ENCODE data around the gene TMBIM4.

Gene TMBIM4

DNA sequence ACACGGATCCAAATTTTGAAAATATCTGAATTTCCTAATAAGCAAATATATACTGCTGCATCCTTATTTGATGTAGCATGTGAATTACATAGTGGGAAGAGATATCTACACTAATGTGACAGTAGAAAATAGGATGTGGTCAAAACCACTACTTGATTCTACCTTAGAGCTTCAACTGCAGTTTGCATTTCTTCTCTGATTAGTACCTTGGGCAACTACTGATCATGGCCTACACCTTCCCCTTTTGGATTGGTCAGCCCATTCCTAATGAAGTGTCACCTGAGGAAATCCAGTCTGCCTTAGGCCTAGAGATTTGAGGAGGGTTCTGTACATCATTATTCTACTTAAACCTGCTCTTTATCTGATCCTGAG lies 49.9 kb downstream of the TMBIM4 start:
- no peak overlapping the region for H3K4me2 ChIP-seq

GRCh38 chr12:66119229-66119869 lies 50.4 kb downstream of the TMBIM4 start:
- no peak overlapping the region for H3K27ac ChIP-seq
- H3K4me1 ChIP-seq (ENCODE audit: low read depth, poor library complexity, severe bottlenecking): peaks cover 23% of the 10 kb centered on the region
- H3K4me3 ChIP-seq (IDR thresholded peaks at IDR 0.05; ENCODE audit: insufficient read depth, low read depth, low read length): no peak overlapping the region
- H3K9ac ChIP-seq: no peak overlapping the region
- H3K27me3 ChIP-seq (ENCODE audit: insufficient read depth, low read depth): no peaks in the 10 kb centered on the region
- peaks cover 7% of the 10 kb centered on the region; the same call in 1 of the 2 replicates for H3K36me3 ChIP-seq (ENCODE audit: insufficient read depth)
- no peaks in the 10 kb centered on the region for H3K79me2 ChIP-seq (ENCODE audit: insufficient read depth, low read depth)
- no peak overlapping the region for H2AFZ ChIP-seq (ENCODE audit: low read depth)
- no peak overlapping the region for H3K4me2 ChIP-seq
- TF ChIP-seq, protein P1, sequence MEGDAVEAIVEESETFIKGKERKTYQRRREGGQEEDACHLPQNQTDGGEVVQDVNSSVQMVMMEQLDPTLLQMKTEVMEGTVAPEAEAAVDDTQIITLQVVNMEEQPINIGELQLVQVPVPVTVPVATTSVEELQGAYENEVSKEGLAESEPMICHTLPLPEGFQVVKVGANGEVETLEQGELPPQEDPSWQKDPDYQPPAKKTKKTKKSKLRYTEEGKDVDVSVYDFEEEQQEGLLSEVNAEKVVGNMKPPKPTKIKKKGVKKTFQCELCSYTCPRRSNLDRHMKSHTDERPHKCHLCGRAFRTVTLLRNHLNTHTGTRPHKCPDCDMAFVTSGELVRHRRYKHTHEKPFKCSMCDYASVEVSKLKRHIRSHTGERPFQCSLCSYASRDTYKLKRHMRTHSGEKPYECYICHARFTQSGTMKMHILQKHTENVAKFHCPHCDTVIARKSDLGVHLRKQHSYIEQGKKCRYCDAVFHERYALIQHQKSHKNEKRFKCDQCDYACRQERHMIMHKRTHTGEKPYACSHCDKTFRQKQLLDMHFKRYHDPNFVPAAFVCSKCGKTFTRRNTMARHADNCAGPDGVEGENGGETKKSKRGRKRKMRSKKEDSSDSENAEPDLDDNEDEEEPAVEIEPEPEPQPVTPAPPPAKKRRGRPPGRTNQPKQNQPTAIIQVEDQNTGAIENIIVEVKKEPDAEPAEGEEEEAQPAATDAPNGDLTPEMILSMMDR (conservative IDR thresholded peaks at IDR 0.05; ENCODE audit: low read depth, low read length): no peak
- no peaks in the 10 kb centered on the region; the same call in 1 of the 2 replicates for H4K20me1 ChIP-seq (ENCODE audit: insufficient read depth)

More for the DNA sequence above, 49.9 kb downstream of the TMBIM4 start:
- H3K4me1 ChIP-seq (ENCODE audit: low read depth, poor library complexity, severe bottlenecking): peaks cover 23% of the 10 kb centered on the region
- no peaks in the 10 kb centered on the region; the same call in 1 of the 2 replicates for H4K20me1 ChIP-seq (ENCODE audit: insufficient read depth)
- peaks cover 3% of the 10 kb centered on the region; the same call in 1 of the 2 replicates for H3K79me2 ChIP-seq (ENCODE audit: insufficient read depth, low read depth)
- no peak overlapping the region for H3K4me3 ChIP-seq (IDR thresholded peaks at IDR 0.05; ENCODE audit: insufficient read depth, low read depth, low read length)
- TF ChIP-seq, protein P1 (conservative IDR thresholded peaks at IDR 0.05; ENCODE audit: low read depth, low read length): no peak
- H3K9ac ChIP-seq: no peak overlapping the region
- peaks cover 12% of the 10 kb centered on the region; the same call in 1 of the 2 replicates for H3K36me3 ChIP-seq (ENCODE audit: insufficient read depth)
- H3K27ac ChIP-seq: no peak overlapping the region
- H2AFZ ChIP-seq (ENCODE audit: low read depth): no peak overlapping the region
- H3K27me3 ChIP-seq (ENCODE audit: insufficient read depth, low read depth): no peaks in the 10 kb centered on the region

DNA sequence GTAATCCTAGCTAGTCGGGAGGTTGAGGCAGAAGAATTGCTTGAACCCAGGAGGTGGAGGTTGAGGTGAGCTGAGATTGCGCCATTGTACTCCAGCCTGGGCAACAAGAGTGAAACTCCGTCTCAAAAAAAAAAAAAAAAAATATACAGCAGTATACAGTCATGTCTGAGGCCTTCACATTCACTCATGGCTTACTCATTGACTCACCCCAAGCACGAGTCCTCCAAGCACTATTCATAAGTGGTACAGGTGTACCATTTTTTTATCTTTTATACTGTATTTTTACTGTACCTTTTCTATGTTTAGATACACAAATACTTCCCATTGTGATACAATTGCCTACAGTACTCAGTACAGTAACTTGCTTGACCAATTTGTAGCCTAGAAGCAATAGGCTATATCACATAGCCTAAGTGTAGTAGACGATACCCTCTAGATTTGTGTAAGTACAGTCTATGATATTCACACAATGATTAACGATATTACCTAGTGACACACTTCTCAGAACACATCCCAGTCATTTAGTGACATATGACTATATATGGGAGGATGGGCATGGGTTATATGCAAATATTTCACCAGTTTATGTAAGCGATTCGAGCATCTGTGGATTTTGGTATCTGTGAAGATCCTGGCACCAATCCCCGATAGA lies 51.4 kb downstream of the TMBIM4 start:
- Histone ChIP-seq H3K27ac (no peak overlapping the region), H4K20me1 (ENCODE audit: insufficient read depth) (no peaks in the 10 kb centered on the region), H3K27me3 (ENCODE audit: insufficient read depth, low read depth) (no peaks in the 10 kb centered on the region), H3K9ac (no peak overlapping the region), H2AFZ (ENCODE audit: low read depth) (no peak overlapping the region), H3K4me1 (ENCODE audit: low read depth, poor library complexity, severe bottlenecking) (peaks cover 23% of the 10 kb centered on the region), H3K36me3 (ENCODE audit: insufficient read depth) (0 out of 2 replicates have a peak, but pooled peaks cover 6% of the 10 kb centered on the region), H3K4me3 (IDR thresholded peaks at IDR 0.05; ENCODE audit: insufficient read depth, low read depth, low read length) (no peak overlapping the region), H3K79me2 (ENCODE audit: insufficient read depth, low read depth) (no peaks in the 10 kb centered on the region), H3K4me2 (no peak overlapping the region)
- TF ChIP-seq, protein P1 (conservative IDR thresholded peaks at IDR 0.05; ENCODE audit: low read depth, low read length): no peak

DNA sequence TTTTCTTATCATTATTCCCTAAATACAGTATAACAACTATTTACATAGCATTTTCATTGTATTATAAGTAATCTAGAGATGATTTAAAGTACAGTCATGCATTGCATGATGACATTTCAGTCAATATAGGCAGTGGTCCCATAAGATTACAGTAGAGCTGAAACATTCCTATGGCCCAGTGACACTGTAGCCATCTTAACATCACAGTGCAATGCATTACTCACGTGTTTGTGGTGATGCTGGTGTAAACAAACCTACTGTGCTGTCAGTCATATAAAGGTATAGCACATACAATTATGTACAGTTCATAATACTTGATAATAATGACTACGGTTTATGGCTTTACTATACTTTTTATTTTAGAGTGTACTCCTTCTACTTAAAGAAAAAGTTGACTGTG lies 52.6 kb downstream of the TMBIM4 start:
- H3K36me3 ChIP-seq (ENCODE audit: insufficient read depth): 0 out of 2 replicates have a peak, but pooled peaks cover 3% of the 10 kb centered on the region
- peaks cover 20% of the 10 kb centered on the region for H3K4me1 ChIP-seq (ENCODE audit: low read depth, poor library complexity, severe bottlenecking)
- H3K79me2 ChIP-seq (ENCODE audit: insufficient read depth, low read depth): no peaks in the 10 kb centered on the region
- no peaks in the 10 kb centered on the region for H4K20me1 ChIP-seq (ENCODE audit: insufficient read depth)
- TF ChIP-seq, protein P1 (conservative IDR thresholded peaks at IDR 0.05; ENCODE audit: low read depth, low read length): no peak
- H3K27ac ChIP-seq: no peak overlapping the region
- H3K4me3 ChIP-seq (IDR thresholded peaks at IDR 0.05; ENCODE audit: insufficient read depth, low read depth, low read length): no peak overlapping the region
- no peaks in the 10 kb centered on the region for H3K27me3 ChIP-seq (ENCODE audit: insufficient read depth, low read depth)
- no peak overlapping the region for H3K9ac ChIP-seq
- H3K4me2 ChIP-seq: no peak overlapping the region
- no peak overlapping the region for H2AFZ ChIP-seq (ENCODE audit: low read depth)
